Ovary (tissue), 9 donors: ENCODE results near the gene IGDCC3. TPM values are rescaled to one million over a fixed set of nuclear protein-coding genes. Genes with fewer than 3 reads are reported as not detected.
A peak's percentile ranks its signal among the peaks of the same experiment; 100 is the strongest.

Experiments
- DNase-seq, 5 donors: peaks; one replicate each; pipeline ENCODE4 v3.0.0-alpha.2; 2019 to 2020
- H3K27ac ChIP-seq, 2 donors: fragments of 200-600 bp; one replicate each; pipeline versions ENCODE4 v1.5.1 to v1.8.0; 2019 to 2022
- H3K27me3 ChIP-seq: fragments of 200-600 bp; one replicate; pipeline ENCODE4 v1.8.0; 2022
- H3K36me3 ChIP-seq: fragments of 200-600 bp; sonication (generic); one replicate; pipeline ENCODE4 v1.5.1; 2019
- H3K4me1 ChIP-seq: one replicate; pipeline ENCODE4 v1.8.1; 2013; ENCODE audit warnings: mild to moderate bottlenecking, moderate library complexity; ENCODE audit not compliant: insufficient read depth
- H3K4me3 ChIP-seq: fragments of 200-600 bp; sonication (generic); one replicate; pipeline ENCODE4 v1.5.1; 2017
- H3K9me3 ChIP-seq, 2 donors: fragments of 200-600 bp in 1 of 2; sonication (generic) in 1 of 2; one replicate each; pipeline versions ENCODE4 v1.5.1 to v1.8.1; 2013 to 2019; ENCODE audit warnings: mild to moderate bottlenecking in 1 of 2, moderate library complexity in 1 of 2
- EP300 ChIP-seq: sonication (generic); formaldehyde crosslinking; IDR thresholded peaks from one replicate; pipeline ENCODE4 v1.6.1; 2017; ENCODE audit warnings: antibody characterized with exemption
- POLR2A ChIP-seq: fragments of 450-650 bp; IDR thresholded peaks from one replicate; pipeline ENCODE4 v1.6.1; 2017; ENCODE audit warnings: antibody characterized with exemption, mild to moderate bottlenecking, moderate library complexity
- WGBS, 3 donors: extraction: QIAGEN DNeasy Blood & Tissue Kit in 1 of 3; methylation state at CpG; one replicate each; pipeline versions ENCODE4 v1.1.5 to v1.1.7; 2013 to 2017; 5-methylcytosine and 5-hydroxymethylcytosine counted together
- intact Hi-C, 4 donors: fragments of 100-400 bp; cut with DNase I; formaldehyde crosslinking; loops; one replicate each; pipeline versions ENCODE4 v1.11.0 to v1.15.1; 2022 to 2023
- polyA plus RNA-seq, 2 donors: library from polyadenylated mRNA; stranded (reverse); fragments of 200-250 nt in 1 of 2; fragments of 350-450 nt in 1 of 2; fragmentation: Illumina TruSeq in 1 of 2; extraction: RNeasy Lipid Tissue Mini Kit (QIAGEN cat#74804) in 1 of 2; gene quantifications; one replicate each; pipeline ENCODE4 v1.2.3, GENCODE V29; 2013 to 2014
- total RNA-seq, 7 donors: library from RNA; depleted of rRNA in 2 of 7; stranded (reverse); fragments of >200 nt in 2 of 7; fragmentation: NEBNext Ultra II Directional in 3 of 7; extraction: Animal tissue kit (Norgen Biotek cat#: 25700) in 3 of 7; gene quantifications; one replicate each; pipeline versions ENCODE4 v1.1.0 to v1.2.4, GENCODE V29; 2016 to 2023
- TF ChIP-seq, protein P1 (sequence below), 3 donors: fragments of 450-650 bp in 2 of 3; fragments of 200-600 bp in 1 of 3; IDR thresholded peaks; one replicate each; pipeline versions ENCODE4 v1.5.1 to v1.8.0; 2016 to 2022; ENCODE audit warnings: antibody characterized with exemption in 3 of 3, mild to moderate bottlenecking in 1 of 3
- donor health status: DM: no; HTN: no; CAD: no; lungs with moderate emphysema.
- donor health status: DM: no; HTN: no; CAD: no.
- donor health status: Bipolar disorder and iron deficiency.
- donor health status: DM: yes; HTN: yes; CAD: no.
- donor health status: DM: no; HTN: no; CAD: no.
- donor health status: DM: yes; HTN: yes; CAD: no.

The IGDCC3 gene
- total and polyA plus RNA-seq, 9 donors = 0.11 to 1.8 (median 0.74) TPM

- Histone ChIP-seq H3K27ac (peak overlapping the region; percentile 55 to 86), H3K4me3 (peak overlapping the region; percentile 17)
- WGBS, 3 donors = 20 to 27% (median 26%) methylated on average over 42 to 43 of the region's 43 CpGs
These were observed 7.4 kb upstream of the IGDCC3 start for GRCh38 chr15:65384895-65385869.

DNA sequence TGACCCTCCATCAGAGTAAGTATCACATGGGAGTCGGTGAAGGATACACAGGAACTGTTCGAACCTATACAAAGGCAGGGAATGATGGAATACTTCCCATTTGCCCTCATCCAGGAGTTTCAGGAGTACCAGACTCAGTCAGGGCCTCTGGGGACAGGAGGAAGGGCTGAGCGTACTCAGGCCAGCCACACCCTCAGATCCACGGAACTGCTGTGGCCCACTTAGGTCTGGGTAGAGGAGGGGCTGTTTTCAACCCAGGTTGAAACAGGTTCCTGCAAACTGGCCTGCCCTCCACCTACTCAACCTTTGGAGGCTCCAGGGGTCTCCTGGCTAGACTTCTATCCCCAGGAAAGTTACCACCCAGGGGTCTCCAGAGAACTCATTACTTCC, 6.7 kb upstream of the IGDCC3 start:
- Histone ChIP-seq H3K4me3 (no peak overlapping the region), H3K27me3 (no peaks in the 10 kb centered on the region), H3K4me1 (peaks cover 15% of the 10 kb centered on the region), H3K36me3 (no peaks in the 10 kb centered on the region), H3K27ac (peak overlapping the region in 1 of 2 donors; percentile 86), H3K9me3 (no peaks in the 10 kb centered on the region)
- DNase-seq = no peak
- intact Hi-C loops = loop anchor here (2.0 to 5.0 kb wide), 2 partner anchors 62 to 66 kb away; no protein-coding TSS in a partner anchor
- WGBS, 3 donors = 76 to 88% (median 83%) methylated on average over 4 of the region's 4 CpGs
- TF ChIP-seq POLR2A (no peak), EP300 (no peak)
- TF ChIP-seq, protein P1, sequence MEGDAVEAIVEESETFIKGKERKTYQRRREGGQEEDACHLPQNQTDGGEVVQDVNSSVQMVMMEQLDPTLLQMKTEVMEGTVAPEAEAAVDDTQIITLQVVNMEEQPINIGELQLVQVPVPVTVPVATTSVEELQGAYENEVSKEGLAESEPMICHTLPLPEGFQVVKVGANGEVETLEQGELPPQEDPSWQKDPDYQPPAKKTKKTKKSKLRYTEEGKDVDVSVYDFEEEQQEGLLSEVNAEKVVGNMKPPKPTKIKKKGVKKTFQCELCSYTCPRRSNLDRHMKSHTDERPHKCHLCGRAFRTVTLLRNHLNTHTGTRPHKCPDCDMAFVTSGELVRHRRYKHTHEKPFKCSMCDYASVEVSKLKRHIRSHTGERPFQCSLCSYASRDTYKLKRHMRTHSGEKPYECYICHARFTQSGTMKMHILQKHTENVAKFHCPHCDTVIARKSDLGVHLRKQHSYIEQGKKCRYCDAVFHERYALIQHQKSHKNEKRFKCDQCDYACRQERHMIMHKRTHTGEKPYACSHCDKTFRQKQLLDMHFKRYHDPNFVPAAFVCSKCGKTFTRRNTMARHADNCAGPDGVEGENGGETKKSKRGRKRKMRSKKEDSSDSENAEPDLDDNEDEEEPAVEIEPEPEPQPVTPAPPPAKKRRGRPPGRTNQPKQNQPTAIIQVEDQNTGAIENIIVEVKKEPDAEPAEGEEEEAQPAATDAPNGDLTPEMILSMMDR (IDR thresholded peaks at IDR 0.05) = no peak

More at GRCh38 chr15:65384895-65385869, 7.4 kb upstream of the IGDCC3 start:
- Histone ChIP-seq H3K36me3 (no peaks in the 10 kb centered on the region), H3K4me1 (peaks cover 15% of the 10 kb centered on the region), H3K9me3 (no peaks in the 10 kb centered on the region), H3K27me3 (no peaks in the 10 kb centered on the region)
- intact Hi-C loops = loop anchor here (2.0 to 5.0 kb wide), 2 partner anchors 63 to 66 kb away; no protein-coding TSS in a partner anchor
- no peak for TF ChIP-seq EP300
- TF ChIP-seq, protein P1 (IDR thresholded peaks at IDR 0.05) = peak; percentile 85 to 93 (median 89)
- DNase-seq = peak; percentile 86 to 93 (median 89)

DNA sequence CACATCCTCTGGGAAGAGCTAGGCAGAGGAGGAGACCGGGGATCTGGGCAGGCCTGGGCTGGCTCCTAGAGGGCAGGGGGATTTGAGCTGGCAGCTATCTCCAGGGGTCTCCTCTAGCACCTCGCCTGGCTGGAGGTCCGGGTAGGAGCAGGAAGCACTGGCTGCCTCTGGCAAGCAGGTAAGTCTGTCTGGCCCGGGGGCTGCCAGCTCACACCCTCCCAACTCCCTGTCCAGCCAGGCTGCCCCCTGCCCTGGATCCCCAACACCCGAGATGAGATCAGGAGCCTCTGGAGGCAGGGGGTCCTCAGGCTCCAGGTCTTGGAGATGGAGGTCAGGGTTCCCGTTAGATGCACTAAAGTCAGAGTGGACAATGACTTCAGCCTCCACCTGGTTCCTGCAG, 6.2 kb upstream of the IGDCC3 start:
- intact Hi-C loops = loop anchor here (2.0 to 5.0 kb wide), 2 partner anchors 62 to 65 kb away; no protein-coding TSS in a partner anchor
- H3K36me3 ChIP-seq = no peaks in the 10 kb centered on the region
- peaks cover 15% of the 10 kb centered on the region for H3K4me1 ChIP-seq
- TF ChIP-seq, protein P1 (IDR thresholded peaks at IDR 0.05) = no peak
- TF ChIP-seq POLR2A (no peak), EP300 (no peak)
- WGBS, 3 donors = 90 to 93% (median 91%) methylated on average over 6 of the region's 6 CpGs
- no peaks in the 10 kb centered on the region for H3K27me3 ChIP-seq
- H3K9me3 ChIP-seq = no peaks in the 10 kb centered on the region
- peak overlapping the region in 1 of 2 donors; percentile 86 for H3K27ac ChIP-seq
- DNase-seq = no peak
- H3K4me3 ChIP-seq = no peak overlapping the region

DNA sequence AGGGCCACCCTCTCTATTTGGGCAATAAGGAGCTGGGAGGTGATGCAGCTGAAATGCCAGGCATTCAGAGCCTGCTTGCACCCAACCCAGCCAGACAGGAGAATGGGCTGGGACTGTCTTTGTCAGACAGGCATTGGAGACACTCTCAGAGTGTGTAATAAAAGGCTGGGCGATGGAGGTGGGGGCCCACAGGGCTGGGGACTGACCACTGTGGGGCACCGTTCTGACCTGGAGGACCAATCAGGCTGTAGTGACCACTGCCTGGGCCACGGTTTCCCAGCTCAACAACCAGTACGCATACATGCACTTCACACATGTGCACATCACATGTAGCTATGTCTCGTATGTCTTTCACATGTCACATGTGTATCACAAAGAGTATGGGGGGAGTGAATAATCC, 5.7 kb upstream of the IGDCC3 start:
- no peaks in the 10 kb centered on the region for H3K9me3 ChIP-seq
- H3K36me3 ChIP-seq = no peaks in the 10 kb centered on the region
- 86 to 92% (median 89%) methylated on average over 5 of the region's 5 CpGs for WGBS, 3 donors
- no peak overlapping the region for H3K4me3 ChIP-seq
- peaks cover 15% of the 10 kb centered on the region for H3K4me1 ChIP-seq
- intact Hi-C loops = loop anchor here in 2 of 4 donors (5.0 kb wide), 1 partner anchor 61 kb away; no protein-coding TSS in a partner anchor
- H3K27ac ChIP-seq = no peak overlapping the region
- no peak for TF ChIP-seq EP300
- TF ChIP-seq, protein P1 (IDR thresholded peaks at IDR 0.05) = no peak
- TF ChIP-seq POLR2A = no peak
- DNase-seq = no peak
- H3K27me3 ChIP-seq = no peaks in the 10 kb centered on the region
